GM12878 (cell line): Measurements from ENCODE around the gene SH2D5. TPM values are rescaled to one million over a fixed set of nuclear protein-coding genes. Genes with fewer than 3 reads are reported as not detected.

Source experiments
- CREB1 ChIP-seq: IDR thresholded peaks from 2 replicates; pipeline ENCODE4 v1.6.1; 2012; ENCODE audit warnings: low read depth, mild to moderate bottlenecking, inconsistent platforms
- MXI1 ChIP-seq: fragments of 150-350 bp; IDR thresholded peaks from 2 replicates; pipeline ENCODE4 v1.6.1; 2011; ENCODE audit warnings: low read depth, mild to moderate bottlenecking, inconsistent platforms, low read length, improper control_type of control experiment
- PAX5 ChIP-seq: IDR thresholded peaks from 2 replicates; pipeline ENCODE4 v1.6.1; 2011; ENCODE audit warnings: low read depth, low read length, borderline replicate concordance
- RAD21 ChIP-seq: IDR thresholded peaks from 2 replicates; pipeline ENCODE4 v1.6.1; 2011; ENCODE audit warnings: mild to moderate bottlenecking, low read depth, low read length, moderate library complexity; ENCODE audit not compliant: insufficient read depth
- RAD51 ChIP-seq: fragments of 450-650 bp; IDR thresholded peaks from 2 replicates; pipeline ENCODE4 v1.6.1; 2016; ENCODE audit warnings: moderate library complexity, mild to moderate bottlenecking, inconsistent platforms
- REST ChIP-seq: IDR thresholded peaks from 2 replicates; pipeline ENCODE4 v1.6.1; 2012; ENCODE audit warnings: mild to moderate bottlenecking, low read depth, low read length
- SMARCA5 ChIP-seq: fragments of 450-650 bp; IDR thresholded peaks from 2 replicates; pipeline ENCODE4 v1.6.1; 2017; ENCODE audit warnings: mild to moderate bottlenecking
- SPI1 ChIP-seq: IDR thresholded peaks from 2 replicates; pipeline ENCODE4 v1.6.1; 2011; ENCODE audit warnings: low read depth, mild to moderate bottlenecking, low read length, moderate library complexity, borderline replicate concordance; ENCODE audit not compliant: insufficient read depth
- TARDBP ChIP-seq: IDR thresholded peaks from 2 replicates; pipeline ENCODE4 v1.6.1; 2016; ENCODE audit warnings: borderline replicate concordance
- ZBTB40 ChIP-seq: fragments of 450-650 bp; IDR thresholded peaks from 2 replicates; pipeline ENCODE4 v1.6.1; 2016; ENCODE audit warnings: mild to moderate bottlenecking, moderate library complexity, borderline replicate concordance
- polyA plus RNA-seq, 11 experiments: library from polyadenylated mRNA; depleted of rRNA in 4 of 11; unstranded in 6 of 11; stranded (reverse) in 5 of 11; fragments of >200 nt; fragmentation: Nextera tagmentation in 4 of 11; fragmentation: Illumina TruSeq in 1 of 11; extraction: Ambion mirVana in 4 of 11; extraction: Trizol in 1 of 11; gene quantifications; 1 replicate in 1 of 11; 2 replicates in 10 of 11; pipeline versions ENCODE4 v1.2.1 to v1.2.3, GENCODE V29; 2011 to 2016; ENCODE audit warnings: inconsistent platforms in 2 of 11, missing spikeins in 2 of 11, low read depth in 1 of 11
- total RNA-seq, 4 experiments: library from RNA; depleted of rRNA in 3 of 4; stranded (reverse); fragments of >200 nt in 3 of 4; fragmentation: Illumina TruSeq in 1 of 4; extraction: Trizol in 1 of 4; gene quantifications; 2 replicates each; pipeline versions ENCODE4 v1.2.1 to v1.2.3, GENCODE V29; 2013 to 2021
- TF ChIP-seq, protein P1 (sequence below): IDR thresholded peaks from 2 replicates; pipeline ENCODE4 v1.6.1; 2012; ENCODE audit warnings: improper control_type of control experiment, low read depth, low read length; ENCODE audit not compliant: insufficient replicate concordance
- TF ChIP-seq, protein P2 (sequence below): fragments of 450-650 bp; conservative IDR thresholded peaks from 2 replicates; pipeline ENCODE4 v1.6.1; 2017; ENCODE audit warnings: mild to moderate bottlenecking, moderate library complexity

The SH2D5 gene
- total and polyA plus RNA-seq, 10 of the 15 experiments (the other 5 are each of a cell fraction or from before 2014, with no cell fraction given), result 0.03 to 0.62 (median 0.20) TPM; not detected in 3

DNA sequence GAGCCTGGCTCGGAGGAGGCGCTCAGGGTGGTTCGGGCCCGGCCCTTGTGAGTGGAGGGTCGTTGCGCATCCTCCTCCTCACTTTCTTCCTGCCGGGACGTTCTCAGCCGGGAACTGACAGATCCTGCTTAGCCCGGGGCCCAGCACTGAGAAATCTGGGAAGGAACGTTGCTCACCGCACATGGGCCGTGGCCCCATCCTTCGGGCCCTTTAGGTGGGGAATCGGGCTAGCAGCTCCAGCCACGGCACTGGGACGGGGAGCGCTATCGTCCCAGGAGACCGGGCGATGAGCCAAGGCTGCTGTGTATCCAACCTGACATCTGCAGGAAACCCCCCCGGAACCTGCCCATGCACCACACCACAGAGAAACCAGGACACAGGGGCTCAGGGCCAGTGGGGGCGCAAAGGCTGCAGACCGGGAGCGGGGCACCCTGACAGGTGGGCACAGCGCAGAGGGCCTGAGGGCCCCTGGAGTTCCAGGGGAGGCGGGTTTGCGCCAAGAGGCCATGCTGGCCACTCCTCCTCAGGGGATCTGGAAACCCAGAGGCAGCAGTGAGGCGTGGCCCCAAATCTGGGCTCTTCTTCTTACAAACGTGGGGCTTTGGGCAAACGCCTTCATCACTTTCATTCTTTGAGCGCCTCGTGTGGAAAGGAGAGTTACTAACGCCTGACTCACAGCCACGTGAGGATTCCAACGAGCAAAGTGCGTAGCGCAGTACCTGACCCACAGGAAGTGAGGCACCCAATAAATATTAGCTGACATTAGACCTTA lies at the start of gene SH2D5 (continued):
- TF ChIP-seq, protein P1, sequence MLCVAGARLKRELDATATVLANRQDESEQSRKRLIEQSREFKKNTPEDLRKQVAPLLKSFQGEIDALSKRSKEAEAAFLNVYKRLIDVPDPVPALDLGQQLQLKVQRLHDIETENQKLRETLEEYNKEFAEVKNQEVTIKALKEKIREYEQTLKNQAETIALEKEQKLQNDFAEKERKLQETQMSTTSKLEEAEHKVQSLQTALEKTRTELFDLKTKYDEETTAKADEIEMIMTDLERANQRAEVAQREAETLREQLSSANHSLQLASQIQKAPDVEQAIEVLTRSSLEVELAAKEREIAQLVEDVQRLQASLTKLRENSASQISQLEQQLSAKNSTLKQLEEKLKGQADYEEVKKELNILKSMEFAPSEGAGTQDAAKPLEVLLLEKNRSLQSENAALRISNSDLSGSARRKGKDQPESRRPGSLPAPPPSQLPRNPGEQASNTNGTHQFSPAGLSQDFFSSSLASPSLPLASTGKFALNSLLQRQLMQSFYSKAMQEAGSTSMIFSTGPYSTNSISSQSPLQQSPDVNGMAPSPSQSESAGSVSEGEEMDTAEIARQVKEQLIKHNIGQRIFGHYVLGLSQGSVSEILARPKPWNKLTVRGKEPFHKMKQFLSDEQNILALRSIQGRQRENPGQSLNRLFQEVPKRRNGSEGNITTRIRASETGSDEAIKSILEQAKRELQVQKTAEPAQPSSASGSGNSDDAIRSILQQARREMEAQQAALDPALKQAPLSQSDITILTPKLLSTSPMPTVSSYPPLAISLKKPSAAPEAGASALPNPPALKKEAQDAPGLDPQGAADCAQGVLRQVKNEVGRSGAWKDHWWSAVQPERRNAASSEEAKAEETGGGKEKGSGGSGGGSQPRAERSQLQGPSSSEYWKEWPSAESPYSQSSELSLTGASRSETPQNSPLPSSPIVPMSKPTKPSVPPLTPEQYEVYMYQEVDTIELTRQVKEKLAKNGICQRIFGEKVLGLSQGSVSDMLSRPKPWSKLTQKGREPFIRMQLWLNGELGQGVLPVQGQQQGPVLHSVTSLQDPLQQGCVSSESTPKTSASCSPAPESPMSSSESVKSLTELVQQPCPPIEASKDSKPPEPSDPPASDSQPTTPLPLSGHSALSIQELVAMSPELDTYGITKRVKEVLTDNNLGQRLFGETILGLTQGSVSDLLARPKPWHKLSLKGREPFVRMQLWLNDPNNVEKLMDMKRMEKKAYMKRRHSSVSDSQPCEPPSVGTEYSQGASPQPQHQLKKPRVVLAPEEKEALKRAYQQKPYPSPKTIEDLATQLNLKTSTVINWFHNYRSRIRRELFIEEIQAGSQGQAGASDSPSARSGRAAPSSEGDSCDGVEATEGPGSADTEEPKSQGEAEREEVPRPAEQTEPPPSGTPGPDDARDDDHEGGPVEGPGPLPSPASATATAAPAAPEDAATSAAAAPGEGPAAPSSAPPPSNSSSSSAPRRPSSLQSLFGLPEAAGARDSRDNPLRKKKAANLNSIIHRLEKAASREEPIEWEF, result no peak
- 0 out of 2 replicates have a peak, but pooled peaks have one; percentile 11 for TF ChIP-seq TARDBP
- peak; percentile 82; the same call in 1 of the 2 replicates for TF ChIP-seq MXI1
- peak; percentile 29; the same call in 1 of the 2 replicates for TF ChIP-seq CREB1
- TF ChIP-seq, protein P2, sequence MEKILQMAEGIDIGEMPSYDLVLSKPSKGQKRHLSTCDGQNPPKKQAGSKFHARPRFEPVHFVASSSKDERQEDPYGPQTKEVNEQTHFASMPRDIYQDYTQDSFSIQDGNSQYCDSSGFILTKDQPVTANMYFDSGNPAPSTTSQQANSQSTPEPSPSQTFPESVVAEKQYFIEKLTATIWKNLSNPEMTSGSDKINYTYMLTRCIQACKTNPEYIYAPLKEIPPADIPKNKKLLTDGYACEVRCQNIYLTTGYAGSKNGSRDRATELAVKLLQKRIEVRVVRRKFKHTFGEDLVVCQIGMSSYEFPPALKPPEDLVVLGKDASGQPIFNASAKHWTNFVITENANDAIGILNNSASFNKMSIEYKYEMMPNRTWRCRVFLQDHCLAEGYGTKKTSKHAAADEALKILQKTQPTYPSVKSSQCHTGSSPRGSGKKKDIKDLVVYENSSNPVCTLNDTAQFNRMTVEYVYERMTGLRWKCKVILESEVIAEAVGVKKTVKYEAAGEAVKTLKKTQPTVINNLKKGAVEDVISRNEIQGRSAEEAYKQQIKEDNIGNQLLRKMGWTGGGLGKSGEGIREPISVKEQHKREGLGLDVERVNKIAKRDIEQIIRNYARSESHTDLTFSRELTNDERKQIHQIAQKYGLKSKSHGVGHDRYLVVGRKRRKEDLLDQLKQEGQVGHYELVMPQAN, result no peak
- TF ChIP-seq REST, result no peak
- peak; percentile 80 for TF ChIP-seq RAD51
- TF ChIP-seq RAD21, result peak; percentile 11; the same call in 1 of the 2 replicates
- 0 out of 2 replicates have a peak, but pooled peaks have one; percentile 32 for TF ChIP-seq ZBTB40
- TF ChIP-seq PAX5, result 0 out of 2 replicates have a peak, but pooled peaks have one; percentile 22
- peak; percentile 12; the same call in 1 of the 2 replicates for TF ChIP-seq SPI1
- 0 out of 2 replicates have a peak, but pooled peaks have one; percentile 1 for TF ChIP-seq SMARCA5
